ENCODE results near the gene SNCA. TPM values are rescaled to one million over a fixed set of nuclear protein-coding genes. Genes with fewer than 3 reads are reported as not detected.

SNCA gene
- total and polyA plus RNA-seq, 2 donors from 2014 or later = 8.4 to 17.1 TPM

DNA sequence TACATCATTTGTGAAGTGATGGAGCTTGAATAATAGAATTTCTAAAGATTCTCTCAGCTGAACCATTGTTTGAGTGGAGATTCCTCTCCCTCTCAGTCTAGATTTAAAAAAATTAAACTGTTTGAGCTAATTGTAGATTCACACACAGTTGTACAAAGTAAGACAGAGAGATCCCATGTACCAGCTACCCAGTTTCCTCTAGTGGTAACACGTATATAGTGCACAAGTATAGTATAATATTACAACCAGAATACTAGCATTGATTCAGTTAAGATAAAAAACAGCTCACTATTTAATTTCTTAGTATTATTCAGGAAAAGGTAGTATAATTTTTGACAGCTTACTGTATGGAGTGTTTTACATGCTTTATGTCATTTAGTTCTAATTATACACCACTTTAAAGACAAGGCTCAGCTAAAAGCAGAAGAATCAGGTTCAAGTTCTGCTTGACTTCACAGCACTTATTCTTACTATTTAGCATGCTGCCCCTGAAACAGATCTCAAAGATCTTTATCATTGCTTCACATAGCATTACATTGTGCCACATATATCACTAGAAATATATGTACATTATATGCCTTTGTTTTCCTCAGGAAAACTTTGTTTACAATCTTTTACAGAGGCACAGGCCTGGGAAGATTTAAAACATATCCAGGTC is 136.1 kb downstream of the SNCA start:
- no peaks in the 10 kb centered on the region for H3K36me3 ChIP-seq (ENCODE audit: control insufficient read depth in 2 of 3, insufficient read depth in 3 of 3, low read length in 3 of 3)
- no peak overlapping the region for H3K27ac ChIP-seq (ENCODE audit: low read depth in 2 of 2, low read length in 2 of 2)
- no peak overlapping the region for H3K4me3 ChIP-seq (ENCODE audit: low read length in 3 of 3)
- intact Hi-C loops (cut with DNase I) = no loop called here
- no peaks in the 10 kb centered on the region for H3K27me3 ChIP-seq (ENCODE audit: control insufficient read depth, insufficient read depth, low read length)
- no peak for TF ChIP-seq CTCF (IDR thresholded peaks at IDR 0.05; ENCODE audit: borderline replicate concordance, extremely low read depth, insufficient read depth)
- no peaks in the 10 kb centered on the region for H3K4me1 ChIP-seq (ENCODE audit: control insufficient read depth in 2 of 3, insufficient read depth in 2 of 3, low read depth in 1 of 3, low read length in 3 of 3)
- H3K9ac ChIP-seq (ENCODE audit: low read length in 3 of 3) = no peak overlapping the region
- FAIRE-seq = no peak
- DNase-seq = peak in 2 of 5 donors; percentile 52 to 57
- H3K9me3 ChIP-seq (ENCODE audit: control insufficient read depth in 2 of 3, insufficient read depth in 1 of 3, low read length in 3 of 3) = peaks cover 0 to 3% (median 0%) of the 10 kb centered on the region in 3 donors

- Histone ChIP-seq H3K27me3 (ENCODE audit: control insufficient read depth, insufficient read depth, low read length) (no peaks in the 10 kb centered on the region), H3K27ac (ENCODE audit: low read depth in 2 of 2, low read length in 2 of 2) (no peak overlapping the region), H3K4me1 (ENCODE audit: control insufficient read depth in 2 of 3, insufficient read depth in 2 of 3, low read depth in 1 of 3, low read length in 3 of 3) (no peaks in the 10 kb centered on the region), H3K36me3 (ENCODE audit: control insufficient read depth in 2 of 3, insufficient read depth in 3 of 3, low read length in 3 of 3) (no peaks in the 10 kb centered on the region), H3K9me3 (ENCODE audit: control insufficient read depth in 2 of 3, insufficient read depth in 1 of 3, low read length in 3 of 3) (no peaks in the 10 kb centered on the region), H3K9ac (ENCODE audit: low read length in 3 of 3) (no peak overlapping the region), H3K4me3 (ENCODE audit: low read length in 3 of 3) (no peak overlapping the region)
- no peak for TF ChIP-seq CTCF (IDR thresholded peaks at IDR 0.05; ENCODE audit: borderline replicate concordance, extremely low read depth, insufficient read depth)
- DNase-seq = no peak
- intact Hi-C loops (cut with DNase I) = no loop called here
- FAIRE-seq = no peak
These were observed 151.3 kb downstream of the SNCA start for GRCh38 chr4:89685690-89686089.

DNA sequence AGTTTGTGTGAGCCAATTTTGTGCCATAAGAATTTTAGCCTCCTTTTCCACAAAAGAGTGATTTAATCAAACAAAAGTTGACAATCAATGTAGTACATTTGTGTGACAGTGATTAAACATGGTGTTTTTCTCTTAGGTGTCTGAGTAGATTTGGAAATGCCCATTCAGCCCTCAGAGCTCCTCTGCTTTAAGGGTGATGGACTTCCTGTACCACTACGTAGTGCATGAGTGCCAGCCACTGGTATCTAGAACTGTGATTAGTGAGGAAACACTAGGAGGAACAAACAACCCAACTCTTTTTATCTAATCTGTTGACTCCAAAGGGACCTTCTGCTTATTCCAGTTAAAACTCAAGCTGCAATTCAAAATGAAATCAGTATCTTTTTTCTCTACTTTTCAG is 151.7 kb downstream of the SNCA start:
- DNase-seq (no peak), FAIRE-seq (no peak)
- intact Hi-C loops (cut with DNase I) = no loop called here
- Histone ChIP-seq H3K36me3 (ENCODE audit: control insufficient read depth in 2 of 3, insufficient read depth in 3 of 3, low read length in 3 of 3) (no peaks in the 10 kb centered on the region), H3K9ac (ENCODE audit: low read length in 3 of 3) (no peak overlapping the region), H3K27me3 (ENCODE audit: control insufficient read depth, insufficient read depth, low read length) (no peaks in the 10 kb centered on the region), H3K27ac (ENCODE audit: low read depth in 2 of 2, low read length in 2 of 2) (no peak overlapping the region), H3K4me1 (ENCODE audit: control insufficient read depth in 2 of 3, insufficient read depth in 2 of 3, low read depth in 1 of 3, low read length in 3 of 3) (no peaks in the 10 kb centered on the region), H3K4me3 (ENCODE audit: low read length in 3 of 3) (no peak overlapping the region), H3K9me3 (ENCODE audit: control insufficient read depth in 2 of 3, insufficient read depth in 1 of 3, low read length in 3 of 3) (no peaks in the 10 kb centered on the region)
- TF ChIP-seq CTCF (IDR thresholded peaks at IDR 0.05; ENCODE audit: borderline replicate concordance, extremely low read depth, insufficient read depth) = no peak

GRCh38 chr4:89684536-89684935 is 152.4 kb downstream of the SNCA start:
- Histone ChIP-seq H3K36me3 (ENCODE audit: control insufficient read depth in 2 of 3, insufficient read depth in 3 of 3, low read length in 3 of 3) (no peaks in the 10 kb centered on the region), H3K4me1 (ENCODE audit: control insufficient read depth in 2 of 3, insufficient read depth in 2 of 3, low read depth in 1 of 3, low read length in 3 of 3) (no peaks in the 10 kb centered on the region), H3K27ac (ENCODE audit: low read depth in 2 of 2, low read length in 2 of 2) (no peak overlapping the region), H3K9me3 (ENCODE audit: control insufficient read depth in 2 of 3, insufficient read depth in 1 of 3, low read length in 3 of 3) (no peaks in the 10 kb centered on the region), H3K27me3 (ENCODE audit: control insufficient read depth, insufficient read depth, low read length) (no peaks in the 10 kb centered on the region), H3K4me3 (ENCODE audit: low read length in 3 of 3) (no peak overlapping the region), H3K9ac (ENCODE audit: low read length in 3 of 3) (no peak overlapping the region)
- intact Hi-C loops (cut with DNase I) = no loop called here
- TF ChIP-seq CTCF (IDR thresholded peaks at IDR 0.05; ENCODE audit: borderline replicate concordance, extremely low read depth, insufficient read depth) = no peak
- DNase-seq (no peak), FAIRE-seq (no peak)
